OCI-LY1 (cell line): Measurements from ENCODE around the gene PIM1.

Experiments
- H2AFZ ChIP-seq: fragments of 200-600 bp; sonication (generic), shearing (Covaris generic); 2 replicates; pipeline ENCODE4 v1.6.0; 2014; ENCODE audit warnings: antibody characterized with exemption, mild to moderate bottlenecking, low read length
- H3F3A ChIP-seq: fragments of 200-600 bp; sonication (generic), shearing (Covaris generic); 2 replicates; pipeline ENCODE4 v1.6.0; 2014; ENCODE audit warnings: mild to moderate bottlenecking, antibody characterized with exemption, low read length, moderate library complexity; ENCODE audit not compliant: insufficient read depth
- H3K27ac ChIP-seq: fragments of 200-600 bp; sonication (generic); 2 replicates; pipeline ENCODE4 v1.5.1; 2014; ENCODE audit warnings: low read length, mixed run types, mild to moderate bottlenecking, low read depth; ENCODE audit not compliant: poor library complexity, severe bottlenecking
- H3K27me3 ChIP-seq: fragments of 200-600 bp; sonication (generic); 2 replicates; pipeline ENCODE4 v1.6.0; 2014; ENCODE audit warnings: antibody characterized with exemption, mild to moderate bottlenecking, low read length, moderate library complexity; ENCODE audit not compliant: insufficient read depth
- H3K36me3 ChIP-seq: fragments of 200-600 bp; sonication (generic); 2 replicates; pipeline ENCODE4 v1.6.1; 2014; ENCODE audit warnings: mild to moderate bottlenecking, antibody characterized with exemption, low read length, moderate library complexity, mixed read lengths; ENCODE audit not compliant: insufficient read depth
- H3K4me1 ChIP-seq: fragments of 200-600 bp; sonication (generic); 2 replicates; pipeline ENCODE4 v1.5.1; 2014; ENCODE audit warnings: mild to moderate bottlenecking, low read length, moderate library complexity; ENCODE audit not compliant: insufficient read depth, severe bottlenecking
- H3K4me2 ChIP-seq: fragments of 200-600 bp; sonication (generic), shearing (Covaris generic); 2 replicates; pipeline ENCODE4 v1.6.1; 2014; ENCODE audit warnings: low read length
- H3K4me3 ChIP-seq: fragments of 200-600 bp; sonication (generic); 2 replicates; pipeline ENCODE4 v1.5.1; 2014; ENCODE audit warnings: low read length, low read depth, mild to moderate bottlenecking, mixed read lengths; ENCODE audit not compliant: poor library complexity, severe bottlenecking
- H3K79me2 ChIP-seq: fragments of 200-600 bp; shearing (Covaris generic); 2 replicates; pipeline ENCODE4 v1.6.1; 2016; ENCODE audit warnings: mixed run types, low read length, mixed read lengths; ENCODE audit not compliant: insufficient read depth
- H3K9ac ChIP-seq: fragments of 200-600 bp; sonication (generic), shearing (Covaris generic); 2 replicates; pipeline ENCODE4 v1.6.1; 2014; ENCODE audit warnings: mild to moderate bottlenecking, low read length, mixed read lengths
- H3K9me2 ChIP-seq: fragments of 200-600 bp; sonication (generic), shearing (Covaris generic); 2 replicates; pipeline ENCODE4 v1.6.1; 2014; ENCODE audit warnings: low read depth, mild to moderate bottlenecking, low read length, mixed read lengths
- H3K9me3 ChIP-seq: fragments of 200-600 bp; shearing (Covaris generic); 2 replicates; pipeline ENCODE4 v1.6.1; 2014; ENCODE audit warnings: low read length, mixed read lengths
- H4K20me1 ChIP-seq: fragments of 200-600 bp; sonication (generic), shearing (Covaris generic); 2 replicates; pipeline ENCODE4 v1.6.0; 2016; ENCODE audit warnings: mild to moderate bottlenecking, low read length; ENCODE audit not compliant: insufficient read depth
- EZH2 ChIP-seq: fragments of 200-600 bp; sonication (generic), shearing (Covaris generic); IDR thresholded peaks from 2 replicates; pipeline ENCODE4 v1.8.0; 2017; ENCODE audit warnings: borderline replicate concordance, mixed run types, mild to moderate bottlenecking, antibody characterized with exemption, low read length, moderate library complexity, mixed read lengths
- TF ChIP-seq, protein P1 (sequence below): fragments of 200-600 bp; sonication (generic), shearing (Covaris generic); IDR thresholded peaks from 2 replicates; pipeline ENCODE4 v1.5.1; 2017; ENCODE audit warnings: mild to moderate bottlenecking, antibody characterized with exemption, low read length, moderate library complexity, mixed read lengths

PIM1 gene

DNA sequence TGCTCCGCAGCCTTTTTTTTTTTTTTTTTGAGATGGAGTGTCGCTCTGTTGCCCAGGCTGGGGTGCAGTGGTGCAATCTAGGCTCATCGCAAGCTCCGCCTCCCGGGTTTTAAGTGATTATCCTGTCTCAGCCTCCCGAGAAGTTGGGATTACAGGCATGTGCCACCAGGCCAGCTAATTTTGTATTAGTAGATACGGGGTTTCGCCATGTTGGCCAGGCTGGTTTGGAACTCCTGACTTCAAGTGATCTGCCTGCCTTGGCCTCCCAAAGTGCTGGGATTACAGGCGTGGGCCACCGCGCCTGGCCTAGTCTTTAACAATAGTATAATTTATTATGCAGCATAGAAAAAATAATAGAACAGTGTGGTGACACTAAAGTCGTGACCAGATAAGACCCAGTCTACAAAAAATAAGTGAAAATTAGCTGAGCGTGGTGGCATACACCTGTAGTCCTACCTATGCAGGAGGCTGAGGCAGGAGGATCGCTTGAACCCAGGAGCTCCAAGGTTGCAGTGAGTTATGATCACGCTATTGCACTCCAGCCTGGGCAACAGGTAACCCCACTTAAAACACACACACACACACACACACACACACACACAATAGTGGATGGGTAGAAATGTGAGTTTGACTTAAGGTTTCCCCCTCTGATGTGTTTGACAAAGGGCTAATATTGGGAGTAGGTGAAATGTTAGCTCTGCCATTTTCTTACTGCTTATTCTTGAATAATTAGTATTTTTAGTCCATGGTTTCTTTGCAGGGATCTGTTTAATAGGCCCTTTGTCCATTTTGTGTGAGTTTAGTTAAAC lies 6.5 kb downstream of the PIM1 start:
- H3F3A ChIP-seq: peaks cover 32% of the 10 kb centered on the region
- no peak overlapping the region for H2AFZ ChIP-seq
- no peak overlapping the region for H3K9ac ChIP-seq
- H3K4me1 ChIP-seq: peaks cover 44% of the 10 kb centered on the region
- H3K4me2 ChIP-seq: no peak overlapping the region
- H3K9me2 ChIP-seq: no peaks in the 10 kb centered on the region
- peaks cover 3% of the 10 kb centered on the region for H4K20me1 ChIP-seq
- peak overlapping the region; percentile 93 for H3K27ac ChIP-seq
- H3K4me3 ChIP-seq: no peak overlapping the region
- H3K9me3 ChIP-seq: no peaks in the 10 kb centered on the region
- no peak for TF ChIP-seq EZH2
- H3K36me3 ChIP-seq: peaks cover 46% of the 10 kb centered on the region
- H3K79me2 ChIP-seq: peaks cover 13% of the 10 kb centered on the region
- no peaks in the 10 kb centered on the region for H3K27me3 ChIP-seq

DNA sequence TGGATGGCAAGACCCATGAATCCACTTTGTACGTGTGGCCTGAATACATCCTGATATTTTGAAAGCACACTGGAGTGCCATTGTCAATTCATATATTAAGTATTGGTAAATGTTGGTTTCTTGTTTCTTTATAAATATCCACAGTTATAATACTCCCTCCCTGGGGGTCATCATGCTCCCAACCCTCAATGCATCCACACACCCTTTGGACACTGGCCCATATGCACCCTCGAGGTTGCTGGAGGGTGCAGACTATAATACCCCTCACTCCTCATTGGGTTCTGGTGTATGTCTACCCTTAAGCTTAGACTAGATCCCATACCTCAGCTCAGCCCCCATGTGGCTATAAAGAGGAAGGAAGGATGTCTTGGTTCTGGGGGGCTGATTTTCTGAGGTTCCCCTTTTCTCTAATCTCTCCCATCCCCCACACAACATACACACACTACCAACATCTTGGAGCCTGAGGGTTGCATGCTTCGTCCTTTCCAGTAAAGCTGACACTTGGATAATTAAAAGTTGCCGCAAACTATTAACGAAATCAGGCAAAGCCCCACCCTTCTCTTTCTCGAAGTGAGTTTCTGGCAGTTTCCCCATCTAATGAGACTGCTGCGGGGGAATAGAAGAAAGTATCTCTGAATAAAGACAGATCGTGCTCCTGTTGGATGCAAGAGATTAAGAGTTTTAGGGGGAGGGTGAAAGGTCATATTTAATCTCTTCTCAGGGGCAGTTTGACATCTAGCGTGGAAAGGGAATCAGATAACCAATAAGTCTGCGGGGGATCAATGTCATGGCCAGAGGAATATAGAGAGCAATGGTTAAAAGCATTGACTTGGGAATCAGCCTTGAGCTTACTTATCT lies 7.4 kb downstream of the PIM1 start:
- H3K27me3 ChIP-seq: no peaks in the 10 kb centered on the region
- H3K4me2 ChIP-seq: no peak overlapping the region
- no peaks in the 10 kb centered on the region for H3K9me2 ChIP-seq
- peaks cover 32% of the 10 kb centered on the region for H3F3A ChIP-seq
- H3K4me1 ChIP-seq: peaks cover 43% of the 10 kb centered on the region
- peaks cover 37% of the 10 kb centered on the region for H3K36me3 ChIP-seq
- peaks cover 3% of the 10 kb centered on the region for H4K20me1 ChIP-seq
- no peak overlapping the region for H2AFZ ChIP-seq
- H3K9me3 ChIP-seq: no peaks in the 10 kb centered on the region
- TF ChIP-seq, protein P1, sequence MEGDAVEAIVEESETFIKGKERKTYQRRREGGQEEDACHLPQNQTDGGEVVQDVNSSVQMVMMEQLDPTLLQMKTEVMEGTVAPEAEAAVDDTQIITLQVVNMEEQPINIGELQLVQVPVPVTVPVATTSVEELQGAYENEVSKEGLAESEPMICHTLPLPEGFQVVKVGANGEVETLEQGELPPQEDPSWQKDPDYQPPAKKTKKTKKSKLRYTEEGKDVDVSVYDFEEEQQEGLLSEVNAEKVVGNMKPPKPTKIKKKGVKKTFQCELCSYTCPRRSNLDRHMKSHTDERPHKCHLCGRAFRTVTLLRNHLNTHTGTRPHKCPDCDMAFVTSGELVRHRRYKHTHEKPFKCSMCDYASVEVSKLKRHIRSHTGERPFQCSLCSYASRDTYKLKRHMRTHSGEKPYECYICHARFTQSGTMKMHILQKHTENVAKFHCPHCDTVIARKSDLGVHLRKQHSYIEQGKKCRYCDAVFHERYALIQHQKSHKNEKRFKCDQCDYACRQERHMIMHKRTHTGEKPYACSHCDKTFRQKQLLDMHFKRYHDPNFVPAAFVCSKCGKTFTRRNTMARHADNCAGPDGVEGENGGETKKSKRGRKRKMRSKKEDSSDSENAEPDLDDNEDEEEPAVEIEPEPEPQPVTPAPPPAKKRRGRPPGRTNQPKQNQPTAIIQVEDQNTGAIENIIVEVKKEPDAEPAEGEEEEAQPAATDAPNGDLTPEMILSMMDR: peak; percentile 22; the same call in 1 of the 2 replicates
- no peak for TF ChIP-seq EZH2
- no peak overlapping the region for H3K9ac ChIP-seq
- H3K4me3 ChIP-seq: no peak overlapping the region
- peak overlapping the region; percentile 93 for H3K27ac ChIP-seq
- peaks cover 7% of the 10 kb centered on the region for H3K79me2 ChIP-seq

DNA sequence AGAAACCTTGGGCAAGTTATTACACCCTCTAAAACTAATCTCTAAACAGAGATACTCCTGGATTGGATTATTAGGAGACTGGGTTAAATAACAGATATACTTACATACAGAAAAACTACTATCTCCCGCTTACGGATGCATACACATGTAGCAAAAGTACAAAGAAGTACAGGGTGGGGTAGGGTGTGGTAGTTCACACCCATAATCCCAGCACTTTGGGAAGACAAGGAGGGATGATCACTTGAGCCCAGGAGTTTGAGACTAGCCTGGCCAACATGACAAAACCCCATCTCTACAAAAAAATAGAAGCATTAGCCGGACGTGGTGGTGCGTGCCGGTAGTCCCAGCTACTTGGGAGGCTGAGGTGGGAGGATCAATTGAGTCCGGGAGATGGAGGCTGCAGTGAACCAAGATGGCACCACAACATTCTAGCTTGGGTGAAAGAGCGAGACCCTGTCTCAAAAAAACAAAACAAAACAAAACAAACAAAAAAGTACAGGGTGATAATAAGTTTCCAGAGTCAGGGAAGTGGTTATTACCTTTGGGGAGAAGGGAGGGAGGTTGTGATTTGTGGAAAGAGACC lies 8.1 kb downstream of the PIM1 start:
- Histone ChIP-seq H4K20me1 (no peaks in the 10 kb centered on the region; the same call in 1 of the 2 replicates), H3F3A (peaks cover 27% of the 10 kb centered on the region), H3K36me3 (peaks cover 30% of the 10 kb centered on the region), H2AFZ (no peak overlapping the region), H3K27me3 (no peaks in the 10 kb centered on the region), H3K79me2 (0 out of 2 replicates have a peak, but pooled peaks cover under 1% of the 10 kb centered on the region), H3K4me3 (no peak overlapping the region), H3K27ac (peak overlapping the region; percentile 93), H3K9me2 (no peaks in the 10 kb centered on the region), H3K4me1 (peaks cover 39% of the 10 kb centered on the region), H3K9me3 (no peaks in the 10 kb centered on the region), H3K9ac (no peak overlapping the region), H3K4me2 (no peak overlapping the region)
- TF ChIP-seq, protein P1: no peak
- TF ChIP-seq EZH2: no peak
